ENCODE data around the gene BANF2. TPM values are rescaled to one million over a fixed set of nuclear protein-coding genes. Genes with fewer than 3 reads are reported as not detected.

Gene BANF2
- total RNA-seq, 1 experiment from 2014 or later, result not detected

- H2AFZ ChIP-seq (ENCODE audit: low read length), result no peak overlapping the region
- H3F3A ChIP-seq (ENCODE audit: low read length, unreplicated experiment), result no peaks in the 10 kb centered on the region
- ChIA-PET CTCF (no interaction called here), POLR2A (ENCODE audit: unreplicated experiment) (no interaction called here)
- no peaks in the 10 kb centered on the region for H3K79me2 ChIP-seq (ENCODE audit: low read length)
- no peaks in the 10 kb centered on the region for H3K9me3 ChIP-seq (ENCODE audit: low read length)
- H4K20me1 ChIP-seq (ENCODE audit: low read length), result no peaks in the 10 kb centered on the region
- H3K36me3 ChIP-seq (ENCODE audit: low read depth, low read length), result no peaks in the 10 kb centered on the region
- no peak overlapping the region for H3K4me2 ChIP-seq (ENCODE audit: low read length)
- intact Hi-C loops (cut with micrococcal nuclease), result no loop called here
- no peak overlapping the region for H3K9ac ChIP-seq (ENCODE audit: low read length)
- no peak for DNase-seq
- H3K4me3 ChIP-seq (ENCODE audit: low read length), result no peak overlapping the region
- TF ChIP-seq EZH2 (IDR thresholded peaks at IDR 0.05; ENCODE audit: low read length, unreplicated experiment) (no peak), EZH2phosphoT487 (IDR thresholded peaks at IDR 0.05; ENCODE audit: borderline replicate concordance, low read length) (no peak)
- TF ChIP-seq, protein P1, sequence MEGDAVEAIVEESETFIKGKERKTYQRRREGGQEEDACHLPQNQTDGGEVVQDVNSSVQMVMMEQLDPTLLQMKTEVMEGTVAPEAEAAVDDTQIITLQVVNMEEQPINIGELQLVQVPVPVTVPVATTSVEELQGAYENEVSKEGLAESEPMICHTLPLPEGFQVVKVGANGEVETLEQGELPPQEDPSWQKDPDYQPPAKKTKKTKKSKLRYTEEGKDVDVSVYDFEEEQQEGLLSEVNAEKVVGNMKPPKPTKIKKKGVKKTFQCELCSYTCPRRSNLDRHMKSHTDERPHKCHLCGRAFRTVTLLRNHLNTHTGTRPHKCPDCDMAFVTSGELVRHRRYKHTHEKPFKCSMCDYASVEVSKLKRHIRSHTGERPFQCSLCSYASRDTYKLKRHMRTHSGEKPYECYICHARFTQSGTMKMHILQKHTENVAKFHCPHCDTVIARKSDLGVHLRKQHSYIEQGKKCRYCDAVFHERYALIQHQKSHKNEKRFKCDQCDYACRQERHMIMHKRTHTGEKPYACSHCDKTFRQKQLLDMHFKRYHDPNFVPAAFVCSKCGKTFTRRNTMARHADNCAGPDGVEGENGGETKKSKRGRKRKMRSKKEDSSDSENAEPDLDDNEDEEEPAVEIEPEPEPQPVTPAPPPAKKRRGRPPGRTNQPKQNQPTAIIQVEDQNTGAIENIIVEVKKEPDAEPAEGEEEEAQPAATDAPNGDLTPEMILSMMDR (conservative IDR thresholded peaks at IDR 0.05; ENCODE audit: low read depth, low read length), result no peak
- ATAC-seq, result no peak
- H3K27ac ChIP-seq (ENCODE audit: low read length), result no peak overlapping the region
- H3K27me3 ChIP-seq (ENCODE audit: low read length), result no peaks in the 10 kb centered on the region
- no peaks in the 10 kb centered on the region for H3K9me2 ChIP-seq (replicated peaks; ENCODE audit: low read length)
- BruUV-seq (replicated peaks), result no TSS peak
- H3K4me1 ChIP-seq (ENCODE audit: insufficient read depth, low read length), result peaks cover 4% of the 10 kb centered on the region
Observed at GRCh38 chr20:17742731-17743130, 43.0 kb downstream of the BANF2 start.

GRCh38 chr20:17743677-17744076 is 43.9 kb downstream of the BANF2 start:
- H3K36me3 ChIP-seq (ENCODE audit: low read depth, low read length), result no peaks in the 10 kb centered on the region
- no peak overlapping the region for H3K4me3 ChIP-seq (ENCODE audit: low read length)
- H3K27ac ChIP-seq (ENCODE audit: low read length), result no peak overlapping the region
- no peaks in the 10 kb centered on the region for H3K9me3 ChIP-seq (ENCODE audit: low read length)
- H3K4me1 ChIP-seq (ENCODE audit: insufficient read depth, low read length), result peaks cover 6% of the 10 kb centered on the region
- no peak overlapping the region for H2AFZ ChIP-seq (ENCODE audit: low read length)
- ChIA-PET CTCF (no interaction called here), POLR2A (ENCODE audit: unreplicated experiment) (no interaction called here)
- H4K20me1 ChIP-seq (ENCODE audit: low read length), result no peaks in the 10 kb centered on the region
- no TSS peak for BruUV-seq (replicated peaks)
- H3K9me2 ChIP-seq (replicated peaks; ENCODE audit: low read length), result no peaks in the 10 kb centered on the region
- TF ChIP-seq EZH2phosphoT487 (IDR thresholded peaks at IDR 0.05; ENCODE audit: borderline replicate concordance, low read length) (no peak), EZH2 (IDR thresholded peaks at IDR 0.05; ENCODE audit: low read length, unreplicated experiment) (no peak)
- TF ChIP-seq, protein P1 (conservative IDR thresholded peaks at IDR 0.05; ENCODE audit: low read depth, low read length), result no peak
- H3K27me3 ChIP-seq (ENCODE audit: low read length), result no peaks in the 10 kb centered on the region
- DNase-seq, result no peak
- intact Hi-C loops (cut with micrococcal nuclease), result no loop called here
- no peak overlapping the region for H3K9ac ChIP-seq (ENCODE audit: low read length)
- H3K79me2 ChIP-seq (ENCODE audit: low read length), result no peaks in the 10 kb centered on the region
- H3K4me2 ChIP-seq (ENCODE audit: low read length), result no peak overlapping the region
- no peaks in the 10 kb centered on the region for H3F3A ChIP-seq (ENCODE audit: low read length, unreplicated experiment)
- no peak for ATAC-seq

- peak; percentile 100 for ATAC-seq
- no TSS peak for BruUV-seq (replicated peaks)
- H3K4me2 ChIP-seq (ENCODE audit: low read length), result peak overlapping the region; percentile 78
- no peak overlapping the region for H3K27ac ChIP-seq (ENCODE audit: low read length)
- H3K79me2 ChIP-seq (ENCODE audit: low read length), result no peaks in the 10 kb centered on the region
- H4K20me1 ChIP-seq (ENCODE audit: low read length), result no peaks in the 10 kb centered on the region
- CTCF ChIA-PET, result interaction anchor here (0.7 kb wide), 1 partner anchor 98 kb away, joined by 3 read pairs; no protein-coding TSS in a partner anchor
- TF ChIP-seq, protein P1 (conservative IDR thresholded peaks at IDR 0.05; ENCODE audit: low read depth, low read length), result no peak
- no peak for TF ChIP-seq EZH2 (IDR thresholded peaks at IDR 0.05; ENCODE audit: low read length, unreplicated experiment)
- no peak for TF ChIP-seq EZH2phosphoT487 (IDR thresholded peaks at IDR 0.05; ENCODE audit: borderline replicate concordance, low read length)
- peaks cover 1% of the 10 kb centered on the region; the same call in 1 of the 2 replicates for H3K27me3 ChIP-seq (ENCODE audit: low read length)
- no peak overlapping the region for H3K9ac ChIP-seq (ENCODE audit: low read length)
- H2AFZ ChIP-seq (ENCODE audit: low read length), result peak overlapping the region; percentile 49
- no peaks in the 10 kb centered on the region for H3K9me3 ChIP-seq (ENCODE audit: low read length)
- H3K9me2 ChIP-seq (replicated peaks; ENCODE audit: low read length), result no peaks in the 10 kb centered on the region
- POLR2A ChIA-PET (ENCODE audit: unreplicated experiment), result no interaction called here
- DNase-seq, result peak; percentile 89
- peak overlapping the region; percentile 52 for H3K4me3 ChIP-seq (ENCODE audit: low read length)
- no peaks in the 10 kb centered on the region for H3K36me3 ChIP-seq (ENCODE audit: low read depth, low read length)
- H3F3A ChIP-seq (ENCODE audit: low read length, unreplicated experiment), result no peaks in the 10 kb centered on the region
- intact Hi-C loops (cut with micrococcal nuclease), result loop anchor here (5.0 kb wide), 1 partner anchor 245 kb away; no protein-coding TSS in a partner anchor
- H3K4me1 ChIP-seq (ENCODE audit: insufficient read depth, low read length), result peaks cover 6% of the 10 kb centered on the region
Observed at GRCh38 chr20:17747431-17747846, 47.7 kb downstream of the BANF2 start.

All from PC-3 (cell line).